Dermis blood vessel endothelial cell (primary cell): Measurements from ENCODE around the gene ARID3C. TPM values are rescaled to one million over a fixed set of nuclear protein-coding genes. Genes with fewer than 3 reads are reported as not detected.

Experiments used
- DNase-seq: peaks from one replicate; pipeline ENCODE4 v3.0.0; 2010
- total RNA-seq: library from RNA; depleted of rRNA; stranded (reverse); fragments of >200 nt; gene quantifications from 2 replicates; pipeline ENCODE4 v1.2.3, GENCODE V29; 2014

ARID3C gene
- total RNA-seq, result 0.09 and 0.51 TPM in 2 replicates

GRCh38 chr9:34628656-34629490 is at the start of gene ARID3C:
Gene ARID3C (minus strand): TSS chr9:34629066. CDS start chr9:34628014, 1,052 bp downstream.
- DNase-seq, result peak; percentile 37

- no peak for DNase-seq
Measured at GRCh38 chr9:34675869-34676268, 47.0 kb upstream of the ARID3C start.

DNA sequence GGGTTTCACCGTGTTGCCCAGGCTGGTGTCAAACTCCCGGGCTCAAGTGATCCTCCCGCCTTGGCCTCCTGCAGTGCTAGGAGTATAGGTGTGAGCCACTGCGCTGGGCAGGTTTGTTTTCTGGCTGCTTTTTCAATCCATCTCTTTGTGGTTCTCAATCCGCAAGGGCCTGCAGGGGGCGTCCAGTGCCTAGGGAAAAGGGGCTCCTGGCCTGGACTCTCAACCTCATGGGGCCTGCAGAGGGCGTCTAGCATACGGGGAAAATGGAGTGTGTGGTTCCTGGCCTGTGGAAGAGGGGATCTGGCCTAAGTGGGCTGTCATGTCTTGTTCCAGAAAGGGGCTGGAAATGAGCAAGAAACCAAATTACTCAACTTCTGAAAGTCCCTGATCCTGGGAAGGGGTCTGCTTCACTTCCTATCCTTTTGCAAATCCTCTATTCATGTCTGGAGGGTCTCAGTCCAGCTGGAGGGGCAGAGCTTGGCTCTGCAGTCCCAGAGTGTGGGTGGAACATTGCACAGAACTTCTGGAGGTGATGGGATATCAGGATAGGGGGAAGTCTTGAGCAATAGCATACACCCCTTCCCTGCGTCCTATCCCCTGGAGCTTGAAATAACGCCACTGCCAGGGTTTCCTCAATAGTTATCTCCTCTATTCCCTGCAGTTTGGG is 46.3 kb upstream of the ARID3C start:
- DNase-seq, result peak; percentile 86

DNA sequence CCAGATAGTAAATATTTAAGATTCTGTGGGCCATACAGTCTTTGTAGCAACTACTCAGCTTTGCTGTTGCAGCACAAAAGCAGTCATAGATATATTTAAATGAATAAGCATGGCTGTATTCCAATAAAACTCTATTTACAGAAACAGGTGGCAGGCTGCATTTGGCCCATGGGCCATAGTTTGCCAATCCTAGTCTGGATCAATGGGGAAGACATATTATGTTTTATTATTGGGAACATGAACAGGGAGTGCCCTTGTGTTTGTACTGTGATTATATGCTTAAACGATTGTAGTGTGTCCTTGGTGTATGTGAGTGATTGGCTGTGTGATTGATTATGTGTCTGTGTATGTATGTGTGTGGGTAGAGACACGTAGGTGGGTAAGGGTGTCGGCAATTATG is 45.6 kb upstream of the ARID3C start:
- DNase-seq, result no peak

DNA sequence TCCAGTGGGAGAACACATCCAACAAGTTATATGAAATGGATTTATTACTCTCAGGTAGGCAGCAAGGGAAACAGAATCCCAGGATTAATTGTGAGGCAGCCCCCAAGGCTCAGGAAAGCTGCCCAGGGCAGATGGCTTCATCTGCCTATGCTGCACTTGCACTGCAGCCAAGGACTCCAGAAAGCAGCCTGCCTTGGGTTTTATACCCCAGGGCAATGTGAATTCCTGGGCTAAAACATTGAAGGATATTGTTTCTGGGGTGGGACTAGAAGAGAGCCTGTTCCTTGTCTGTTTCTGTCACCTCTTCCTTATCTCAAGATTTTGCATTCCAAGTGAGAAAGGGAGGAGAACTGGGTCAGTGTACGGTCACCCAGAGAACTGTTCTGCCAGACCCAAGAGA is 42.4 kb upstream of the ARID3C start:
- DNase-seq, result no peak

GRCh38 chr9:34669809-34670562 is 41.1 kb upstream of the ARID3C start:
- no peak for DNase-seq

DNA sequence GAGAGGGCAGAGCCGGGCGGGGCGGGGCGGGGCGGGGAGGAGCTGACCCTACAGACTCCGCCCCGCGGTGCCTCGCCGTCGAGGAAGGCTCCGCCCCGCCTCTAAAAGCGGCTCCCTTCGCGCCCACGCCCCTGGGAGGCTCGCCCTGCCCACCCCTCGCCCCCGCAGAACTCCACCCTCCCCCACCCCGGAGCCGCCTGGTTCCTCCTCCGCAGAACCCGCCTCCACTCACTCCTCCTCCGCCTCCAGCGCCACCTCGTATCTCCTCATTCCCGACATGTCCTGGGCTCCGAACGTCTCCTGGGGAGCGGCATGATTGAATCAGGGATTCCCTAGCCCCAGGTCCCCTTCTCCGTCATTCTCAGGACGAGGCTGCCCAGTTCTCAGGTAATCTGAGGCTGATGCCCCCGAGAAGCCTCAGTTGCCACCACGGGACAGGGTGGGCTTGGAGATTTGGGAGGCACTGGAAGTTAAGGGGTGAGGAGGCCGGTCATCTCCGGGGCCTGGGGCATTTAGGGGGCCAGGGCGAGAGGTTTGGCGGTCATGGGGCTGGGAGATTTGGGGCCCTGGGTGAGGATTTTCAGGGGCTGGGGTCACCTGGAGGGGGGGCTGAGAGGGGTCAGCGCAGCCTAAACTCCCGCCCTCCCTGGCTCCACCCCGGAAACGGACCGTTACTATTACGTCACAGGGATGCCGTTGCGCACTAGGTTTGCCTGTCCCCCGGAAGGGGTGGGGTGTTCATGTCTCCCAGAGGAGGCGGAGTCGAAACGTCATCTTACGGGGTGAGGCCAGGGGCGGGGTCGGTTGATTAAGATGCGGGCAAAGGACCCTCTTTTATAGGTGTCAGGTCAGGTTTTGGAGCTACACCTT is 36.8 kb upstream of the ARID3C start:
- DNase-seq, result peak; percentile 82

DNA sequence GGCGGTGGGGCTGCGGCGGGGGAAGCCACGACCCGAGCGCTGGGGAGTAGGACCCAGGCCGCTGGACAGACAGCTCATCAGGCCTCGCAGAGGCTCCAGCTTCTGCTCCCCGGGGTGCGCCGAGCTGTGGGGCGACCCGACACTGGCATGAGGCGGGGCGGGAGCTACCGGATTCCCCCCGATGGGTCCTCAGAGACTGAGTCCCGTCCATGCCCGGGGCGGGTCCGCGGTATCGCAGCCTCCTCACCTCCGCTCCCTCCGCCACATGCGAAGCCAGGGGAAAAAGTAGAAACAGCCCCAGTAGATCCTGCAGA is 36.2 kb upstream of the ARID3C start:
- no peak for DNase-seq

DNA sequence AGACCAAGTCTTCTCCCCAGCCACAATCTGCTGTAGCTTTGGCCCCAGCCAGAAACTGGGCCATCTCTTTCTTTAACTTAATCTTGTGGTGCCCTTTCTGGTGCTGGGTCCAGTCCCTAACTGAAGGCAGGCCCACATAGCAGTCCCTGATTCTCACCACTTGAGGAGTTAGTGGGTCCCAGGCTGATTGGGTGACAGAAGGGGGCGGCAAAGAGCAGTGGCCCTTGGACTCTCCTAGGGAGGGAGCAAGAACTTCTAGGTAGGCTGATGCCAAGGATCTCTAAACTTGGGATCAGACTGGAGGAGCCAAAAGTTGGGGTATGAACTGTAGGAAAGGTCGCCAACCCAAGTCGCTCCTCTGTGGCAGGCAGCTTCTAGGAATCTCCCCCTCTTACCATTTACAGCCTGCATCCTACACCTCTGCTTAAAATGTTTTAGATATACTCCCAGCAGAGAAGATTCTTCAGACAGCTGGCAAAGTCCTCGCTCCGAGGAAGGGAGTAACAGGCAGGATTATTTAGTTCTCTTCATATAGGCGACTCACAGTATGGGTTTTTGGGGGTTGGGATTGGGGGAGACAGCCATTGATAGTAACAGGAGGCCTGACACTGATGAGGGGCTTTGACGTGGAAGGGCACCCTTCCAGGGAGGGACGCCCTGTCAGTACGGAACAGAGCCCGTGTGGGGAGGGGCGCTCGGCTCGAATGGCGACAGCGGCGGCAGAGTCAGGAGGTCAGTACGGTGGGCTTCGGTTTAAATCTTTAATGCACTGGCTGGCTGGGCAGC is 35.6 kb upstream of the ARID3C start:
- DNase-seq, result peak; percentile 83

- DNase-seq, result no peak
Measured at GRCh38 chr9:34663303-34663605, 34.4 kb upstream of the ARID3C start.

DNA sequence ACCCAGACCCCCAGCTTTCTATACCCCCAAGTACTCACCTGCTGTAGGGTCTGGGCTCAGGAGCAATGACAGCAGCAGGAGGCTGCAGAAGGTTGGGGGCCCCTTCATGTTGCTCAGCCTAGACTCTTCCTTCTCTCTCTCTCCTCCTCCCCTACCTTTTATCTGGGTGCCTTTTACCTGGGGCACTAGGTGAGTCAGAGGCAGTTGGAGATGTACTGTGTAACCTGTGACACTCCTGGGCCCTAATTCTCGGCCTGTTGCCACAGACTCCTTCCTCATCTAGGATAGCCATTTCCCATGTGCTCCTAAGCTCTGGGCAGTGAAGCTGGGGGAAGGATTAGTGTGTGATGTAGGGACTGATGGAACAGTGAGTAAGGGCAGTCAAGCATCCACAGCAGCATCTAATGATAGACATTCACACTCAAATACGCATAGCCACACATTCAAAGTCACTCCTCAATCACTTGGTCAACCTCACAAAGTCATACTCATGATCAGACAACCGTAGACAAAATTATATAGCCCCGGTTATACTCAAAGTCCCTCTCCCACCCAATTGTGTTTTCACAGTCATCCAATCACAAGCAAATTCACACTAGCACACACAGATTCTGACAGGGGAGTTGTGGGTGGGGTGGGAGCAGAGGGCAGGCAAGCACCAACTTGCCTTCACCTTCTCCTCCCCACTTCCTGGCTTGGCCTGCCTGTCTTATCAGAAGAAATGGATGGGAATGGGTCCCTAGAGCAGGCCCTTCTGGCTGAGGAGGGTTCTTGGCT is 33.8 kb upstream of the ARID3C start, which contains the start of gene CCL27:
Gene CCL27, minus strand, starts transcription at position 132 of the 777 bp plus-strand sequence. Its CDS starts 24 bp downstream, at position 108.
- no peak for DNase-seq

DNA sequence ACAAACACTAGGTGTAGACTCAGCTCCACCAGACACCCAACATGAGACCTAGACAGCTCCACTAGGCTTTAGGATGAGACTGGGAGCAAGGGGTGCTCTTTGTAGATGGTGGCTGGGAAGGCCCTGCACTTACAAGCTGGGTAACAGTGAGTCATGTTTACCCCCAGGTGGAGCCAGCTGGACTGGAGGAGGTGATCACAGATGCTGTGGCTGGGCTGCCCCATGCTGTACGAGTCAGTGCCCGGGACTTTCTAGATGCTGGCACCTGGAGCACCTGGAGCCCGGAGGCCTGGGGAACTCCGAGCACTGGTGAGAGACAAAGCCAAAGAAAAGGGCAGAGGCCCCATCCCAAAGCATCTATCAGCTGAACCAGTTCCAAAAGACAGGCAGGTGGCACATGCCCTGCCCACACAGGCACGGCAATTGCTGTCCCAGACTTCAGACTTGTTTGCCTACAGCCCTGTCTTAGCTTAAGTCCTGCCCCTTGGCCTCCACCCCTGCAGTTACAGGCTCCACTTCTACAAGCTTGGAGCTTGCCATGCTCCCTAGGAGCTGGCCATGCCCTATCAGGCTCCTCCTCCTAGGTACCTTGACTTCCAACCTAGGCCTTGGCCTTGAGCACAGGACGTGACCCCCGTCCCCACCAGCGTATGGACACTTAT is 30.9 kb upstream of the ARID3C start:
- DNase-seq, result no peak

DNA sequence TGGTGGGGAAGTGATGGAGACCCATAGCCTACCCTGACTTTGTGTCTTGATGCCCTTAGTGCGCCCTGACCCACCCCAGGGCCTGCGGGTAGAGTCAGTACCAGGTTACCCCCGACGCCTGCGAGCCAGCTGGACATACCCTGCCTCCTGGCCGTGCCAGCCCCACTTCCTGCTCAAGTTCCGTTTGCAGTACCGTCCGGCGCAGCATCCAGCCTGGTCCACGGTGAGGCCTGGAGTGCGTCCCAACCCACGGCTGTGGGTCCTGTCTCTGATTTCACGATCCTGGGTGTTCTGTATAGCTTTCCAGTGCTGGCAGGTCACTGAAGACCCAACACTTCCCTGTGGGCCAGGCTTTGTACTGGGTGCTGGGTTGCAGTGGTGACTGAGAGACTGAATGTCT is 29.6 kb upstream of the ARID3C start:
- no peak for DNase-seq

DNA sequence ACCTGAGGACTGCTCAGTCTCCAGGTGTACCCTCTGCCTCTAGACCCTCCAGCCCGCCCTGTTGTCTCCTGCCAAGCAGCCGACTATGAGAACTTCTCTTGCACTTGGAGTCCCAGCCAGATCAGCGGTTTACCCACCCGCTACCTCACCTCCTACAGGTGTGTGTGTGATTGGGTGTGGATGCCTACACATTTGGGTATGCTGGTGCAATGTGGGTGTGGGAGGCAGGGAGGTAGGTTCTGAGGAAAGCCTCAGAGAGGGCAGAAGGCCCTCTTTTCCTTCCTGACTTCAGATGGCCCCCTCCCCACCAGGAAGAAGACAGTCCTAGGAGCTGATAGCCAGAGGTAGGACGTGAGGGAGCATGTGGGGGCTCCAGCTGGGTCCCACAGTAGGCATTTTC is 28.1 kb upstream of the ARID3C start:
- DNase-seq, result no peak

GRCh38 chr9:34655394-34655793 is 26.5 kb upstream of the ARID3C start:
- no peak for DNase-seq

GRCh38 chr9:34654323-34655051 is 25.6 kb upstream of the ARID3C start:
- peak; percentile 17 for DNase-seq

DNA sequence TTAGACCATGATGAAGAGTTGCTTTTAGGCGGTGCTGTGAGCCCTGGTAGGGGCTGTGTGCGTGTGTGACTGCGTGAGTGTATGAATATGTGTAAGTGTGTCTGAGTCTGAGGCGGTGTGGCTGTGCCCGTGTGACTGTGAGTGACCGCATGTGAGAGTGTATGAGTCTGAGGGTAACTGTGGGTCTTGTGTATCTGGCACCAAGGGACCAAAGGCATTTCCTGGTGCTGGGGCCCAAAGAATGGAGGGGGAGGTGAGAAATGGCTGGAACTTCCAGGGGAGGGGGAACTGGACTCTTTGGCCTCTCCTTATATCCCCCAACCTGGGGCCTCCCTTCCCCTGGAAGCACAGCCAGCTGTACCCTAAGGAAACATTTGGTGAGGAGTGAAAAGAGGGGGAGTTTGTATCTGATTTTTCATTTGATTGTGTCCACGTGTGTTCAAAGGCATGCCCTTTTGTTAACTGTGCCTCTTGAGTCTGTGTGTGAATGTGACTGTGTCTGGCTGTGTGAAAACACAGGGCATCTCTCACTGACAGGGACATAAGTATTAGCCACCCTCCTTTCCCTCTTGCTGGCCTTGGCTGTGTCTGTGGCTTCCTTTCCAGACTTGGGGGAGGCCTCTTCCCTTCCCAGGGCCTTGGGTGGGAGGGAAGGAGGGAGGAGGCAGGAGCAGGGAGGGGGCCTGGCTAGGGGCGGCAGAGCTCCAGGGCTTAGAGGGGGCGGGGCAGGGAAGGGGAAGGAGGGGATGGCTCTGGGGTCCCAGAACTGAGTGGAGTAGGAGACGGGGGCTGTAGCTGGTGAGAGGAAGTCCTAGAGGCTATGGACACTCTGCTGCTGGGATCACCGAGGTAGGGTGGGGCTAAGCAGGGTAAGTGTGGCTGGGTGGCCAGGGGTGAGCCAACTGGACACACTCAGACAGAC is 24.5 kb upstream of the ARID3C start:
- DNase-seq, result peak; percentile 41

DNA sequence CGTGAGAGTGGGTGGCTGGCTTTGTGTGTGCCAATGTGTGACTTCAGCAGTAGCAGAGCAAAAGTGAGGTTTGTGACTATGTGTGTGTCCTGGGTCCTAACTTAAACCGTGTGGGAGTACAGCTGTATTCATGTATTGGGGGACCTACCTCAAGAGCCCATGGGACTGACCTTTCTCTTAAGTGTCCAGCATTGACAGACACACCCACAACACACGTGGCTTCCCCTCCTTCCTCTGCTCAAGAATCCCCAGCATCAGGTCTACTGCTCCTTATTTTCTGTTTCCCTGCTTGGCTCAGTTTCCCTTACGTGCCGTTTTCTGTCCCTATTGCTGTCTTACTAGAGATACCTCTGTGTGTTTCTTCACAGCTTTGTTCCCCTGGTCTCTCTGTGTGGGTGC is 23.7 kb upstream of the ARID3C start:
- DNase-seq, result no peak
